K562 (cell line): ENCODE data around the gene DLK1. TPM values are rescaled to one million over a fixed set of nuclear protein-coding genes. Genes with fewer than 3 reads are reported as not detected.

ENCODE experiments used
- ATAC-seq: fragments of 200-7000 bp; cut with Tn5 transposase; 3 replicates; pipeline ENCODE4 v1.9.1; 2020; ENCODE audit warnings: moderate library complexity
- BruUV-seq: library from RNA; stranded (reverse); fragments of 400-500 nt; replicated peaks from 2 replicates; lab custom pipeline; 2021; lab: Mats Ljungman, UMichigan
- CTCF ChIA-PET: fragments of 300-600 bp; formaldehyde crosslinking; extraction: SDS; loops from one replicate; lab custom pipeline; 2021; ENCODE audit warnings: low intra/inter-chr PET ratio; lab: Yijun Ruan, JAX
- POLR2A ChIA-PET: fragments of 300-600, 350-650 bp; sonication (Branson Sonifier 250); formaldehyde crosslinking; extraction: SDS; loops from one replicate; lab custom pipeline; 2021; ENCODE audit warnings: antibody characterized with exemption, inconsistent platforms; lab: Yijun Ruan, JAX
- DNase-seq, 4 experiments: peaks; one replicate each; pipeline versions ENCODE4 v3.0.0 to v3.0.0-alpha.2; 2011 to 2018; ENCODE audit warnings: low spot score in 3 of 4, mixed read lengths in 3 of 4; ENCODE audit errors: extremely low read depth in 1 of 4
- FAIRE-seq: peaks from 2 replicates; lab custom pipeline; 2011; peaks lifted over from hg19 to GRCh38; lab: Jason Lieb, UNC
- H2AFZ ChIP-seq: 2 replicates; pipeline ENCODE4 v1.6.0; 2011; ENCODE audit warnings: low read depth, low read length, control low read depth, inconsistent platforms
- H3K27ac ChIP-seq: fragments of 200-600 bp; 3 replicates; pipeline ENCODE4 v1.8.0; 2011; ENCODE audit warnings: low read depth, mild to moderate bottlenecking, control low read depth, inconsistent platforms, low read length, moderate library complexity, mixed read lengths; ENCODE audit errors: extremely low read depth
- H3K27me3 ChIP-seq, 2 experiments: fragments of 300-600 bp in 1 of 2; 2 replicates in 1 of 2; 3 replicates in 1 of 2; pipeline versions ENCODE4 v1.6.0 to v1.8.0; 2011; ENCODE audit warnings: inconsistent platforms in 2 of 2, low read length in 2 of 2, mild to moderate bottlenecking in 1 of 2, mixed read lengths in 1 of 2, moderate library complexity in 1 of 2; ENCODE audit not compliant: control insufficient read depth in 2 of 2, insufficient read depth in 2 of 2
- H3K36me3 ChIP-seq: fragments of 300-600 bp; 3 replicates; pipeline ENCODE4 v1.8.0; 2011; ENCODE audit warnings: mild to moderate bottlenecking, low read length, inconsistent platforms; ENCODE audit not compliant: control insufficient read depth, insufficient read depth
- H3K4me1 ChIP-seq, 2 experiments: fragments of 200-600 bp in 1 of 2; replicated peaks in 1 of 2; 2 replicates in 1 of 2; 3 replicates in 1 of 2; pipeline versions ENCODE4 v1.5.1 to v1.8.0; 2011; ENCODE audit warnings: inconsistent platforms in 2 of 2, low read length in 2 of 2, mild to moderate bottlenecking in 1 of 2, mixed read lengths in 1 of 2, moderate library complexity in 1 of 2; ENCODE audit not compliant: control insufficient read depth in 2 of 2, insufficient read depth in 2 of 2
- H3K4me2 ChIP-seq: 2 replicates; pipeline ENCODE4 v1.6.1; 2011; ENCODE audit warnings: low read length, control low read depth, inconsistent platforms, mixed read lengths; ENCODE audit not compliant: insufficient read depth
- H3K4me3 ChIP-seq: fragments of 200-600 bp; sonication (generic), shearing (Covaris generic); 2 replicates; pipeline ENCODE4 v1.5.1; 2016; ENCODE audit warnings: control low read depth, inconsistent platforms
- H3K79me2 ChIP-seq: fragments of 200-600 bp; 3 replicates; pipeline ENCODE4 v1.8.0; 2011; ENCODE audit warnings: low read length, inconsistent platforms; ENCODE audit not compliant: control insufficient read depth, insufficient read depth
- H3K9ac ChIP-seq, 2 experiments: 2 replicates each; pipeline versions ENCODE4 v1.6.0 to v1.6.1; 2011; ENCODE audit warnings: low read depth in 2 of 2, low read length in 2 of 2, control low read depth in 1 of 2, inconsistent platforms in 1 of 2, mild to moderate bottlenecking in 1 of 2, mixed read lengths in 1 of 2; ENCODE audit not compliant: insufficient read depth in 1 of 2
- H3K9me1 ChIP-seq: one replicate; pipeline ENCODE4 v1.6.0; 2011; ENCODE audit warnings: inconsistent platforms, mild to moderate bottlenecking, low read length, moderate library complexity; ENCODE audit not compliant: control insufficient read depth, insufficient read depth
- H3K9me3 ChIP-seq: replicated peaks from 2 replicates; pipeline ENCODE4 v1.5.1; 2011; ENCODE audit warnings: low read depth, low read length, inconsistent platforms; ENCODE audit not compliant: control insufficient read depth, insufficient read depth
- H4K20me1 ChIP-seq: replicated peaks from 2 replicates; pipeline ENCODE4 v1.6.1; 2011; ENCODE audit warnings: low read length, inconsistent platforms, mixed read lengths; ENCODE audit not compliant: control insufficient read depth, insufficient read depth
- ELF2 ChIP-seq: fragments of 250-450 bp; sonication (Bioruptor Pico); IDR thresholded peaks from 2 replicates; pipeline ENCODE4 v1.5.0; 2021; ENCODE audit warnings: mild to moderate bottlenecking
- ETV1 ChIP-seq: fragments of 450-650 bp; conservative IDR thresholded peaks from 2 replicates; pipeline ENCODE4 v1.6.1; 2016; ENCODE audit warnings: missing genetic modification characterization, control low read depth, low read depth, missing compliant biosample characterization
- GABPA ChIP-seq: fragments of 200-800 bp; sonication (Bioruptor generic); conservative IDR thresholded peaks from 2 replicates; pipeline ENCODE4 v1.6.1; 2016; ENCODE audit warnings: low read depth, missing genetic modification characterization, missing compliant biosample characterization
- HMBOX1 ChIP-seq: sonication (generic); IDR thresholded peaks from 2 replicates; pipeline ENCODE4 v1.6.1; 2016
- HMG20A ChIP-seq: fragments of 450-650 bp; formaldehyde crosslinking; conservative IDR thresholded peaks from 2 replicates; pipeline ENCODE4 v1.4.0; 2020; ENCODE audit warnings: mild to moderate bottlenecking, mixed read lengths
- HNRNPUL1 ChIP-seq: fragments of 200-400 bp; formaldehyde crosslinking; IDR thresholded peaks from 2 replicates; pipeline ENCODE4 v1.6.1; 2017; ENCODE audit warnings: low read length
- MCM3 ChIP-seq: fragments of 450-650 bp; IDR thresholded peaks from 2 replicates; pipeline ENCODE4 v1.6.1; 2016
- MED1 ChIP-seq: sonication (generic); formaldehyde crosslinking; IDR thresholded peaks from 2 replicates; pipeline ENCODE4 v1.8.1; 2023; ENCODE audit warnings: missing genetic modification reagents, borderline replicate concordance
- PML ChIP-seq: IDR thresholded peaks from 2 replicates; pipeline ENCODE4 v1.6.1; 2012; ENCODE audit warnings: low read length, inconsistent platforms
- TSC22D4 ChIP-seq: fragments of 450-650 bp; IDR thresholded peaks from 2 replicates; pipeline ENCODE4 v1.6.1; 2016; ENCODE audit warnings: missing genetic modification characterization, missing biosample characterization, control low read depth
- ZBTB34 ChIP-seq: fragments of 250-450 bp; sonication (Bioruptor Pico); IDR thresholded peaks from 2 replicates; pipeline ENCODE4 v1.8.0; 2021; ENCODE audit warnings: mild to moderate bottlenecking, moderate library complexity
- ZFP1 ChIP-seq: fragments of 450-650 bp; formaldehyde crosslinking; IDR thresholded peaks from 2 replicates; pipeline ENCODE4 v1.4.0; 2020; ENCODE audit warnings: mild to moderate bottlenecking, mixed read lengths
- ZKSCAN1 ChIP-seq: fragments of 150-350 bp; IDR thresholded peaks from 2 replicates; pipeline ENCODE4 v1.6.1; 2016; ENCODE audit warnings: low read depth, low read length
- ZNF717 ChIP-seq: fragments of 250-450 bp; sonication (Bioruptor Pico); IDR thresholded peaks from 2 replicates; pipeline ENCODE4 v1.5.0; 2021
- WGBS: fragments of 100-300 bp; shearing (Covaris generic); methylation state at CpG from one replicate; pipeline ENCODE4 v1.1.6; 2016; ENCODE audit warnings: low coverage, mixed read lengths; ENCODE audit not compliant: insufficient coverage; ENCODE audit errors: missing lambda C conversion rate; 5-methylcytosine and 5-hydroxymethylcytosine counted together
- in situ Hi-C: fragments of 300-500 bp; cut with MboI; formaldehyde crosslinking; loops from 4 replicates; pipeline ENCODE4 v1.15.0; 2018; ENCODE audit warnings: inconsistent platforms, mixed read lengths
- intact Hi-C: fragments of 100-400 bp; cut with micrococcal nuclease; formaldehyde crosslinking; loops from 2 replicates; pipeline ENCODE4 v1.14.2; 2022
- polyA plus RNA-seq, 8 experiments: library from polyadenylated mRNA; depleted of rRNA in 4 of 8; stranded (reverse) in 5 of 8; unstranded in 3 of 8; fragments of >200 nt; fragmentation: Nextera tagmentation in 2 of 8; fragmentation: Illumina TruSeq in 1 of 8; extraction: Ambion mirVana in 2 of 8; extraction: Trizol in 1 of 8; gene quantifications; 2 replicates each; pipeline versions ENCODE4 v1.2.1 to v1.2.3, GENCODE V29; 2011 to 2014; ENCODE audit warnings: inconsistent platforms in 1 of 8, missing spikeins in 1 of 8
- total RNA-seq, 7 experiments: library from RNA; depleted of rRNA in 6 of 7; stranded (reverse); fragments of >200 nt in 6 of 7; fragmentation: Illumina TruSeq in 2 of 7; extraction: Trizol in 2 of 7; gene quantifications; 2 replicates each; pipeline versions ENCODE4 v1.2.1 to v1.2.3, GENCODE V29; 2011 to 2021; ENCODE audit warnings: low replicate concordance in 1 of 7

The DLK1 gene
- total and polyA plus RNA-seq, 9 of the 15 experiments (the other 6 are each of a cell fraction or from before 2014, with no cell fraction given): 4.4 to 97.2 (median 15.3) TPM

GRCh38 chr14:100741966-100742365, 15.3 kb downstream of the DLK1 start:
- no peaks in the 10 kb centered on the region for H3K36me3 ChIP-seq
- DNase-seq (no peak), FAIRE-seq (no peak), ATAC-seq (no peak)
- no peaks in the 10 kb centered on the region for H3K9me1 ChIP-seq
- no peaks in the 10 kb centered on the region for H4K20me1 ChIP-seq
- H2AFZ ChIP-seq: no peak overlapping the region
- H3K4me2 ChIP-seq: no peak overlapping the region
- 46% methylated on average over 3 of the region's 3 CpGs for WGBS
- POLR2A ChIA-PET: no interaction called here
- H3K27me3 ChIP-seq: no peaks in the 10 kb centered on the region
- no peak overlapping the region for H3K4me3 ChIP-seq
- BruUV-seq: no TSS peak
- H3K27ac ChIP-seq: no peak overlapping the region
- TF ChIP-seq ETV1 (tag) (no peak), GABPA (tag) (no peak), ZKSCAN1 (no peak), ZNF717 (CRISPR knock-in tag) (no peak)
- TF ChIP-seq, all 486 proteins: peak for 0
- in situ Hi-C loops (no loop called here), intact Hi-C loops (no loop called here)
- Histone ChIP-seq H3K9me3 (no peaks in the 10 kb centered on the region), H3K4me1 (peaks cover 0 to 13% of the 10 kb centered on the region in 2 experiments; a peak in 2 of 5 replicates), H3K9ac (no peak overlapping the region), H3K79me2 (no peaks in the 10 kb centered on the region)
- CTCF ChIA-PET: no interaction called here

- ATAC-seq (no peak), DNase-seq (no peak), FAIRE-seq (no peak)
- POLR2A ChIA-PET: no interaction called here
- Histone ChIP-seq H3K4me3 (no peak overlapping the region), H3K79me2 (no peaks in the 10 kb centered on the region), H3K9me1 (no peaks in the 10 kb centered on the region), H3K9me3 (no peaks in the 10 kb centered on the region), H3K9ac (no peak overlapping the region), H4K20me1 (no peaks in the 10 kb centered on the region), H3K4me1 (no peaks in the 10 kb centered on the region), H3K27me3 (no peaks in the 10 kb centered on the region), H3K4me2 (no peak overlapping the region), H3K36me3 (no peaks in the 10 kb centered on the region), H2AFZ (no peak overlapping the region), H3K27ac (no peak overlapping the region)
- in situ Hi-C loops (no loop called here), intact Hi-C loops (no loop called here)
- TF ChIP-seq HMBOX1 (no peak), ZFP1 (CRISPR knock-in tag) (no peak), HMG20A (CRISPR knock-in tag) (no peak), HNRNPUL1 (no peak), PML (no peak), ZBTB34 (no peak), MCM3 (no peak), ELF2 (CRISPR knock-in tag) (no peak), MED1 (no peak), TSC22D4 (tag) (no peak)
- BruUV-seq: no TSS peak
- CTCF ChIA-PET: no interaction called here
Observed at GRCh38 chr14:100746326-100746725, 19.6 kb downstream of the DLK1 start.
